ENCODE data around the gene NT5C.

GRCh38 chr17:75081611-75082540 is 49.7 kb downstream of the NT5C start:
- TF ChIP-seq CTCF (IDR thresholded peaks at IDR 0.05; ENCODE audit: low read depth, low read length, missing input control) (no peak), TAF1 (conservative IDR thresholded peaks at IDR 0.05) (no peak), SP1 (IDR thresholded peaks at IDR 0.05) (no peak), ATF3 (IDR thresholded peaks at IDR 0.05) (no peak), RAD21 (IDR thresholded peaks at IDR 0.05) (no peak), HNF4A (conservative IDR thresholded peaks at IDR 0.05) (no peak)

All from liver (tissue), 3 donors.